GM12891 (cell line): ENCODE measurements around the gene SLC25A22.

Source experiments
- PAX5 ChIP-seq: IDR thresholded peaks from 2 replicates; pipeline ENCODE4 v1.6.1; 2011; ENCODE audit warnings: low read length, moderate library complexity, mild to moderate bottlenecking; ENCODE audit not compliant: insufficient read depth, severe bottlenecking
- POLR2A ChIP-seq: IDR thresholded peaks from 2 replicates; pipeline ENCODE4 v1.6.1; 2011; ENCODE audit warnings: low read depth, low read length, control low read depth
- POLR2AphosphoS5 ChIP-seq: IDR thresholded peaks from 2 replicates; pipeline ENCODE4 v1.6.1; 2011; ENCODE audit warnings: low read depth, low read length, control low read depth
- SPI1 ChIP-seq: IDR thresholded peaks from 2 replicates; pipeline ENCODE4 v1.6.1; 2011; ENCODE audit warnings: low read depth, low read length, control low read depth
- TAF1 ChIP-seq: IDR thresholded peaks from 2 replicates; pipeline ENCODE4 v1.6.1; 2011; ENCODE audit warnings: low read depth, low read length, control low read depth

GRCh38 chr11:833849-834311, 35.8 kb upstream of the SLC25A22 start:
- TF ChIP-seq POLR2AphosphoS5: no peak
- no peak for TF ChIP-seq POLR2A
- TF ChIP-seq SPI1: no peak
- TF ChIP-seq TAF1: no peak
- no peak for TF ChIP-seq PAX5
